ENCODE results near the gene VSIG8.

VSIG8 gene

GRCh38 chr1:159838715-159839114 is 23.7 kb downstream of the VSIG8 start:
- Mint-ChIP-seq H3K9me3 (no peaks in the 10 kb centered on the region), H3K27me3 (ENCODE audit: low read depth) (peaks cover 40% of the 10 kb centered on the region), H3K27ac (no peak overlapping the region)

GRCh38 chr1:159835862-159836525 is 26.5 kb downstream of the VSIG8 start:
- peaks cover 1% of the 10 kb centered on the region for H3K4me1 Mint-ChIP-seq (ENCODE audit: low read depth)
- H3K9me3 Mint-ChIP-seq: no peaks in the 10 kb centered on the region
- H3K4me3 Mint-ChIP-seq: no peak overlapping the region
- H3K36me3 Mint-ChIP-seq (ENCODE audit: low read depth): no peaks in the 10 kb centered on the region
- H3K27me3 Mint-ChIP-seq (ENCODE audit: low read depth): peaks cover 47% of the 10 kb centered on the region
- H3K27ac Mint-ChIP-seq: no peak overlapping the region

More at GRCh38 chr1:159838715-159839114, 23.7 kb downstream of the VSIG8 start:
- H3K36me3 Mint-ChIP-seq (ENCODE audit: low read depth): no peaks in the 10 kb centered on the region
- peaks cover 1% of the 10 kb centered on the region for H3K4me1 Mint-ChIP-seq (ENCODE audit: low read depth)
- no peak overlapping the region for H3K4me3 Mint-ChIP-seq

GRCh38 chr1:159835356-159835755 is 27.1 kb downstream of the VSIG8 start:
- H3K4me3 Mint-ChIP-seq: no peak overlapping the region
- no peaks in the 10 kb centered on the region for H3K9me3 Mint-ChIP-seq
- no peak overlapping the region for H3K27ac Mint-ChIP-seq
- H3K36me3 Mint-ChIP-seq (ENCODE audit: low read depth): no peaks in the 10 kb centered on the region
- peaks cover 52% of the 10 kb centered on the region for H3K27me3 Mint-ChIP-seq (ENCODE audit: low read depth)
- peaks cover 1% of the 10 kb centered on the region for H3K4me1 Mint-ChIP-seq (ENCODE audit: low read depth)

GRCh38 chr1:159832309-159832708 is 30.1 kb downstream of the VSIG8 start:
- peaks cover 7% of the 10 kb centered on the region for H3K36me3 Mint-ChIP-seq (ENCODE audit: low read depth)
- peaks cover 69% of the 10 kb centered on the region for H3K27me3 Mint-ChIP-seq (ENCODE audit: low read depth)
- H3K4me1 Mint-ChIP-seq (ENCODE audit: low read depth): peaks cover 20% of the 10 kb centered on the region
- H3K4me3 Mint-ChIP-seq: no peak overlapping the region
- no peak overlapping the region for H3K27ac Mint-ChIP-seq
- H3K9me3 Mint-ChIP-seq: peaks cover 6% of the 10 kb centered on the region

- Mint-ChIP-seq H3K4me1 (ENCODE audit: low read depth) (peaks cover 27% of the 10 kb centered on the region), H3K4me3 (no peak overlapping the region), H3K27me3 (ENCODE audit: low read depth) (peaks cover 62% of the 10 kb centered on the region), H3K27ac (no peak overlapping the region), H3K9me3 (peaks cover 6% of the 10 kb centered on the region), H3K36me3 (ENCODE audit: low read depth) (peaks cover 9% of the 10 kb centered on the region)
These were observed 30.9 kb downstream of the VSIG8 start for GRCh38 chr1:159831412-159832141.

GRCh38 chr1:159830722-159831121 is 31.7 kb downstream of the VSIG8 start:
- H3K4me3 Mint-ChIP-seq: no peak overlapping the region
- peaks cover 6% of the 10 kb centered on the region for H3K9me3 Mint-ChIP-seq
- H3K27me3 Mint-ChIP-seq (ENCODE audit: low read depth): peaks cover 55% of the 10 kb centered on the region
- no peak overlapping the region for H3K27ac Mint-ChIP-seq
- peaks cover 9% of the 10 kb centered on the region for H3K36me3 Mint-ChIP-seq (ENCODE audit: low read depth)
- H3K4me1 Mint-ChIP-seq (ENCODE audit: low read depth): peaks cover 34% of the 10 kb centered on the region

- Mint-ChIP-seq H3K9me3 (peaks cover 6% of the 10 kb centered on the region), H3K27me3 (ENCODE audit: low read depth) (peaks cover 54% of the 10 kb centered on the region), H3K27ac (no peak overlapping the region), H3K4me3 (no peak overlapping the region), H3K4me1 (ENCODE audit: low read depth) (peaks cover 42% of the 10 kb centered on the region), H3K36me3 (ENCODE audit: low read depth) (peaks cover 12% of the 10 kb centered on the region)
These were observed 32.5 kb downstream of the VSIG8 start for GRCh38 chr1:159829822-159830465.

GRCh38 chr1:159829273-159829634 is 33.2 kb downstream of the VSIG8 start:
- Mint-ChIP-seq H3K4me3 (no peak overlapping the region), H3K4me1 (ENCODE audit: low read depth) (peaks cover 48% of the 10 kb centered on the region), H3K27me3 (ENCODE audit: low read depth) (peaks cover 57% of the 10 kb centered on the region), H3K9me3 (peaks cover 6% of the 10 kb centered on the region), H3K27ac (no peak overlapping the region), H3K36me3 (ENCODE audit: low read depth) (peaks cover 12% of the 10 kb centered on the region)

- H3K27me3 Mint-ChIP-seq (ENCODE audit: low read depth): peaks cover 60% of the 10 kb centered on the region
- H3K4me1 Mint-ChIP-seq (ENCODE audit: low read depth): peaks cover 50% of the 10 kb centered on the region
- no peak overlapping the region for H3K4me3 Mint-ChIP-seq
- no peak overlapping the region for H3K27ac Mint-ChIP-seq
- peaks cover 12% of the 10 kb centered on the region for H3K36me3 Mint-ChIP-seq (ENCODE audit: low read depth)
- peaks cover 6% of the 10 kb centered on the region for H3K9me3 Mint-ChIP-seq
These were observed 33.7 kb downstream of the VSIG8 start for GRCh38 chr1:159828581-159829272.

GRCh38 chr1:159828176-159828575 is 34.3 kb downstream of the VSIG8 start:
- Mint-ChIP-seq H3K36me3 (ENCODE audit: low read depth) (peaks cover 12% of the 10 kb centered on the region), H3K27me3 (ENCODE audit: low read depth) (peaks cover 61% of the 10 kb centered on the region), H3K27ac (no peak overlapping the region), H3K4me3 (no peak overlapping the region), H3K4me1 (ENCODE audit: low read depth) (peaks cover 51% of the 10 kb centered on the region), H3K9me3 (peaks cover 6% of the 10 kb centered on the region)

- Mint-ChIP-seq H3K4me3 (peak overlapping the region; percentile 63), H3K4me1 (ENCODE audit: low read depth) (peaks cover 53% of the 10 kb centered on the region)
These were observed 34.9 kb downstream of the VSIG8 start for GRCh38 chr1:159827549-159827948.

GRCh38 chr1:159827102-159827490 is 35.4 kb downstream of the VSIG8 start:
- Mint-ChIP-seq H3K27ac (peak overlapping the region; percentile 52), H3K27me3 (ENCODE audit: low read depth) (peaks cover 67% of the 10 kb centered on the region), H3K4me3 (peak overlapping the region; percentile 63), H3K4me1 (ENCODE audit: low read depth) (peaks cover 55% of the 10 kb centered on the region), H3K36me3 (ENCODE audit: low read depth) (peaks cover 12% of the 10 kb centered on the region), H3K9me3 (peaks cover 6% of the 10 kb centered on the region)

More at GRCh38 chr1:159827549-159827948, 34.9 kb downstream of the VSIG8 start:
- Mint-ChIP-seq H3K9me3 (peaks cover 6% of the 10 kb centered on the region), H3K36me3 (ENCODE audit: low read depth) (peaks cover 12% of the 10 kb centered on the region), H3K27ac (no peak overlapping the region), H3K27me3 (ENCODE audit: low read depth) (peaks cover 67% of the 10 kb centered on the region)

- peak within 1 kb of the TSS; percentile 52 for H3K27ac Mint-ChIP-seq
- peaks cover 12% of the 10 kb centered on the region for H3K36me3 Mint-ChIP-seq (ENCODE audit: low read depth)
- peak within 1 kb of the TSS; percentile 63 for H3K4me3 Mint-ChIP-seq
- H3K9me3 Mint-ChIP-seq: peaks cover 6% of the 10 kb centered on the region
- peaks cover 55% of the 10 kb centered on the region for H3K4me1 Mint-ChIP-seq (ENCODE audit: low read depth)
- H3K27me3 Mint-ChIP-seq (ENCODE audit: low read depth): peaks cover 67% of the 10 kb centered on the region
These were observed 35.9 kb downstream of the VSIG8 start, which contains the start of gene SLAMF8 for GRCh38 chr1:159826441-159827101. TSS of gene SLAMF8 (plus strand) at chr1:159826873. CDS start at chr1:159826899, 26 bp downstream.

- Mint-ChIP-seq H3K9me3 (peaks cover 6% of the 10 kb centered on the region), H3K27me3 (ENCODE audit: low read depth) (peaks cover 65% of the 10 kb centered on the region), H3K27ac (peak overlapping the region; percentile 52), H3K4me3 (peak overlapping the region; percentile 52), H3K36me3 (ENCODE audit: low read depth) (peaks cover 12% of the 10 kb centered on the region), H3K4me1 (ENCODE audit: low read depth) (peaks cover 55% of the 10 kb centered on the region)
These were observed 36.9 kb downstream of the VSIG8 start for GRCh38 chr1:159825564-159825963.
